Neutrophil (primary cell): ENCODE results near the gene JAM3.
"Not testable (repeated sequence)": the region's sequence is repeated elsewhere in the genome, so short reads cannot be mapped to it uniquely, and the experiment has no call there.

Experiments used
- H3K27ac ChIP-seq: fragments of 200-600 bp; sonication (generic); 2 replicates; pipeline ENCODE4 v1.5.1; 2016; ENCODE audit warnings: mild to moderate bottlenecking, moderate library complexity
- H3K27me3 ChIP-seq: fragments of 200-600 bp; sonication (generic); 2 replicates; pipeline ENCODE4 v1.6.0; 2016; ENCODE audit warnings: mild to moderate bottlenecking
- H3K36me3 ChIP-seq: fragments of 200-600 bp; sonication (generic); 2 replicates; pipeline ENCODE4 v1.5.1; 2017
- H3K4me1 ChIP-seq, 2 experiments: fragments of 200-600 bp in 1 of 2; sonication (generic) in 1 of 2; 1 replicate in 1 of 2; 2 replicates in 1 of 2; pipeline versions ENCODE4 v1.5.1 to v1.6.1; 2013 to 2016; ENCODE audit warnings: low read depth in 1 of 2, low read length in 1 of 2, mild to moderate bottlenecking in 1 of 2, moderate library complexity in 1 of 2; ENCODE audit not compliant: control insufficient read depth in 1 of 2, insufficient read depth in 1 of 2
- H3K4me3 ChIP-seq, 2 experiments: fragments of 200-600 bp in 1 of 2; sonication (generic) in 1 of 2; 1 replicate in 1 of 2; 2 replicates in 1 of 2; pipeline ENCODE4 v1.5.1; 2013 to 2016; ENCODE audit warnings: low read depth in 1 of 2, low read length in 1 of 2, mild to moderate bottlenecking in 1 of 2, moderate library complexity in 1 of 2
- H3K9me3 ChIP-seq: fragments of 200-600 bp; sonication (generic); 2 replicates; pipeline ENCODE4 v1.5.1; 2016
- CTCF ChIP-seq: fragments of 200-600 bp; sonication (generic); IDR thresholded peaks from 2 replicates; pipeline ENCODE4 v1.5.1; 2016; ENCODE audit warnings: antibody characterized with exemption

JAM3 gene

GRCh38 chr11:134074346-134074745, 5.5 kb downstream of the JAM3 start:
- Histone ChIP-seq H3K27ac (no peak overlapping the region), H3K9me3 (no peaks in the 10 kb centered on the region), H3K4me3 (no peak overlapping the region), H3K36me3 (no peaks in the 10 kb centered on the region), H3K4me1 (no peaks in the 10 kb centered on the region), H3K27me3 (peaks cover 47% of the 10 kb centered on the region)
- TF ChIP-seq CTCF, result no peak

GRCh38 chr11:134074766-134075165, 5.9 kb downstream of the JAM3 start:
- TF ChIP-seq CTCF, result no peak
- H3K4me3 ChIP-seq, result no peak overlapping the region

GRCh38 chr11:134079317-134079716, 10.4 kb downstream of the JAM3 start:
- no peak overlapping the region for H3K27ac ChIP-seq
- TF ChIP-seq CTCF, result no peak
- no peaks in the 10 kb centered on the region for H3K4me1 ChIP-seq
- H3K27me3 ChIP-seq, result peaks cover 5% of the 10 kb centered on the region
- H3K4me3 ChIP-seq, result no peak overlapping the region
- H3K36me3 ChIP-seq, result no peaks in the 10 kb centered on the region
- no peaks in the 10 kb centered on the region for H3K9me3 ChIP-seq

More at GRCh38 chr11:134074766-134075165, 5.9 kb downstream of the JAM3 start:
- H3K9me3 ChIP-seq, result no peaks in the 10 kb centered on the region
- no peaks in the 10 kb centered on the region for H3K36me3 ChIP-seq
- H3K27ac ChIP-seq, result no peak overlapping the region
- H3K4me1 ChIP-seq, result no peaks in the 10 kb centered on the region
- H3K27me3 ChIP-seq, result peaks cover 42% of the 10 kb centered on the region

- H3K9me3 ChIP-seq, H3K36me3 ChIP-seq, H3K4me3 ChIP-seq, H3K27ac ChIP-seq, H3K4me1 ChIP-seq, H3K27me3 ChIP-seq: not testable (repeated sequence)
Observed at GRCh38 chr11:134081258-134081657, 12.4 kb downstream of the JAM3 start.

- Histone ChIP-seq H3K36me3 (no peaks in the 10 kb centered on the region), H3K9me3 (no peaks in the 10 kb centered on the region), H3K4me3 (no peak overlapping the region), H3K27ac (no peak overlapping the region), H3K4me1 (no peaks in the 10 kb centered on the region), H3K27me3 (no peaks in the 10 kb centered on the region)
- no peak for TF ChIP-seq CTCF
Observed at GRCh38 chr11:134082990-134083389, 14.1 kb downstream of the JAM3 start.

DNA sequence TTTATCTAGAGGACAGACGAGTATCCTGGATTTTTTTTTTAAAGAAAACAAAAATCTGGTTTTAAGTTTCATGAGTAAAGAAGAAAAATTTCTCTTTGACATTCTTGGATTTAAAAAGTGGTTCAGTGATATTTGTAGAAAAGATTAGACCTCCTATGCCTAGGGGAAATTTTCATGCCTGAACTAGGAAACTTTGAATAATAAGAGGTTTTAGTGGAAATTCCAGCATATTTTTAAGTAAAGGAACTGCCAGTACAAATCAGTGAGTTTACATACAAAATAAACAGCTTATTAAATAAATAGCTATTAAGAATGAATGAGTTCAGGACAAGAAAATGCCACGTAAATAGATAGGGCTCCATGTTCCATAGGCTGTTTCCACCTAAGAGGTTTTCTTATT, 17.5 kb downstream of the JAM3 start:
- H3K4me3 ChIP-seq, result no peak overlapping the region
- no peaks in the 10 kb centered on the region for H3K4me1 ChIP-seq
- no peak overlapping the region for H3K27ac ChIP-seq
- no peaks in the 10 kb centered on the region for H3K36me3 ChIP-seq
- no peaks in the 10 kb centered on the region for H3K27me3 ChIP-seq
- no peaks in the 10 kb centered on the region for H3K9me3 ChIP-seq
- no peak for TF ChIP-seq CTCF

DNA sequence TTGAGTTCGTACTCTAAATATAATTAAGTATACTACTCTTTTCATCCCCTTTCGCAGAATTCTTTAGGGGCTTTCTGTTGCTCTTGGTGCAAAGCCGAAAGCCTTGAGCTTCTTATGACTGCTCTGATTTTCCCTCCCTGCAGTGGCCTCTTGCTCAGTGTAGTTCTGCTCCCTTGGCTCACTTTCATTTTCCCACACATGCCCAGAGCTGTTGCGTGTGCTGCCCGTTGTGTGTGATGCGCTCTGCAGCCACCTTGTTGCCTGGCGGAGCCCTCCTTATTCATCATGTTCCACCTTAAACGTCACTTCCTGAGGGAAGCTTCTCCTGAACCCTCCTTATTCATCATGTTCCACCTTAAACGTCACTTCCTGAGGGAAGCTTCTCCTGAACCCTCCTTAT, 23.1 kb downstream of the JAM3 start:
- not testable (repeated sequence) for H3K27ac ChIP-seq, H3K36me3 ChIP-seq, H3K9me3 ChIP-seq, H3K27me3 ChIP-seq, H3K4me1 ChIP-seq, H3K4me3 ChIP-seq
